COLO829 (cell line): Measurements from ENCODE around the gene IL15.

Experiments used
- DNase-seq: peaks from one replicate; pipeline ENCODE4 v3.0.0; 2012; ENCODE audit warnings: low spot score

Gene IL15

DNA sequence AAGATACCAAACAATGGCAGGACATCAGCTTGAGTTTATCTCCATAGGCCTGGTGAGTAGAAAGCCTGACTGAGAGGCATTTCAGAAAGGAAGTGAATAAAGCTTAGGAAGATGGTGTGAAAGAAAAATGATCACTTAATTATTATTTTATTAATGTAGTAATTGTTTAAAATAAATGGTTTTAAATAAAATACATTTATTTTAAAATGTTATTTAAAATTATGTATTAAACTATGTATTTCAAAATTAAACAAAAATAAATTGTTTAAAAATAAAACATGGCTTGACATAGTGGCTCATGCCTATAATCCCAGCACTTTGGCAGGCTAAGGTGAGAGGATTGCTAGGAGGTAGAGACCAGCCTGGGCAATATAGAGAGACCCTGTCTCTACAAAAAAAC, 145.8 kb downstream of the IL15 start:
- no peak for DNase-seq
